GM12878 (cell line): ENCODE measurements around the gene CALN1. TPM values are rescaled to one million over a fixed set of nuclear protein-coding genes. Genes with fewer than 3 reads are reported as not detected.

ENCODE experiments used
- ATAC-seq: fragments of 200-7000 bp; cut with Tn5 transposase; 3 replicates; pipeline ENCODE4 v1.9.1; 2020; ENCODE audit warnings: mild to moderate bottlenecking, moderate library complexity
- BruUV-seq: library from RNA; stranded (reverse); fragments of 400-500 nt; replicated peaks from 2 replicates; lab custom pipeline; 2021; lab: Mats Ljungman, UMichigan
- CTCF ChIA-PET: fragments of 300-600 bp; sonication (Branson Sonifier 250); formaldehyde crosslinking; extraction: SDS; loops from one replicate; lab custom pipeline; 2021; ENCODE audit warnings: inconsistent platforms; lab: Yijun Ruan, JAX
- POLR2A ChIA-PET: fragments of 350-600 bp; formaldehyde crosslinking; extraction: SDS; loops from one replicate; lab custom pipeline; 2021; ENCODE audit warnings: inconsistent platforms; lab: Charles Lee
- RAD21 ChIA-PET: fragments of 300-600 bp; sonication (Branson Sonifier 250); formaldehyde crosslinking; loops from one replicate; lab custom pipeline; 2023; ENCODE audit warnings: antibody characterized with exemption; ENCODE audit not compliant: unreplicated experiment; lab: Charles Lee
- SMC1A ChIA-PET: fragments of 300-600 bp; sonication (Branson Sonifier 250); formaldehyde crosslinking; loops from one replicate; lab custom pipeline; 2023; ENCODE audit not compliant: unreplicated experiment, uncharacterized antibody; lab: Charles Lee
- DNase-seq: peaks from one replicate; pipeline ENCODE4 v3.0.0-alpha.2; 2011; ENCODE audit warnings: low read depth, low spot score
- FAIRE-seq: peaks from 3 replicates; lab custom pipeline; 2011; peaks lifted over from hg19 to GRCh38; lab: Jason Lieb, UNC
- H2AFZ ChIP-seq: 2 replicates; pipeline ENCODE4 v1.6.0; 2011; ENCODE audit warnings: low read depth, low read length, control low read depth; ENCODE audit not compliant: control insufficient read depth
- H3K27ac ChIP-seq: 2 replicates; pipeline ENCODE4 v1.5.1; 2011; ENCODE audit warnings: control low read depth; ENCODE audit not compliant: control insufficient read depth, insufficient read depth
- H3K27me3 ChIP-seq, 2 experiments: replicated peaks in 1 of 2; 2 replicates each; pipeline versions ENCODE4 v1.6.0 to v1.6.1; 2011; ENCODE audit warnings: low read length in 1 of 2; ENCODE audit not compliant: control insufficient read depth in 2 of 2, insufficient read depth in 2 of 2
- H3K36me3 ChIP-seq, 2 experiments: 2 replicates each; pipeline ENCODE4 v1.5.1; 2011; ENCODE audit warnings: low read length in 1 of 2; ENCODE audit not compliant: control insufficient read depth in 2 of 2, insufficient read depth in 2 of 2
- H3K4me1 ChIP-seq: 2 replicates; pipeline ENCODE4 v1.6.1; 2011; ENCODE audit warnings: mild to moderate bottlenecking, low read length, moderate library complexity, mixed read lengths; ENCODE audit not compliant: control insufficient read depth, insufficient read depth
- H3K4me2 ChIP-seq: 2 replicates; pipeline ENCODE4 v1.6.0; 2011; ENCODE audit warnings: control low read depth; ENCODE audit not compliant: control insufficient read depth, insufficient read depth
- H3K4me3 ChIP-seq: fragments of 200-600 bp; sonication (generic); 2 replicates; pipeline ENCODE4 v1.5.1; 2016
- H3K79me2 ChIP-seq: 2 replicates; pipeline ENCODE4 v1.6.0; 2011; ENCODE audit warnings: low read length; ENCODE audit not compliant: control insufficient read depth, insufficient read depth
- H3K9ac ChIP-seq: 2 replicates; pipeline ENCODE4 v1.8.0; 2011; ENCODE audit warnings: low read length, control low read depth, mixed read lengths; ENCODE audit not compliant: control insufficient read depth, insufficient read depth
- H3K9me3 ChIP-seq: replicated peaks from 3 replicates; pipeline ENCODE4 v1.5.1; 2011; ENCODE audit warnings: mild to moderate bottlenecking, low read length; ENCODE audit not compliant: control insufficient read depth, insufficient read depth
- H4K20me1 ChIP-seq: 2 replicates; pipeline ENCODE4 v1.6.0; 2011; ENCODE audit not compliant: control insufficient read depth, insufficient read depth
- ASH2L ChIP-seq: fragments of 300-600, 200-600 bp; sonication (generic); IDR thresholded peaks from 2 replicates; pipeline ENCODE4 v1.6.1; 2017; ENCODE audit warnings: low read depth, mild to moderate bottlenecking, borderline replicate concordance
- BACH1 ChIP-seq: fragments of 450-650 bp; IDR thresholded peaks from 2 replicates; pipeline ENCODE4 v1.6.1; 2017; ENCODE audit warnings: mild to moderate bottlenecking, borderline replicate concordance
- RAD51 ChIP-seq: fragments of 450-650 bp; IDR thresholded peaks from 2 replicates; pipeline ENCODE4 v1.6.1; 2016; ENCODE audit warnings: moderate library complexity, mild to moderate bottlenecking, inconsistent platforms
- RB1 ChIP-seq: fragments of 450-650 bp; formaldehyde crosslinking; IDR thresholded peaks from 2 replicates; pipeline ENCODE4 v1.6.1; 2017; ENCODE audit warnings: mild to moderate bottlenecking, borderline replicate concordance
- SMARCA5 ChIP-seq: fragments of 450-650 bp; IDR thresholded peaks from 2 replicates; pipeline ENCODE4 v1.6.1; 2017; ENCODE audit warnings: mild to moderate bottlenecking
- SMC3 ChIP-seq: IDR thresholded peaks from 2 replicates; pipeline ENCODE4 v1.6.1; 2011; ENCODE audit warnings: low read length, improper control_type of control experiment, borderline replicate concordance
- STAT1 ChIP-seq: fragments of 450-650 bp; conservative IDR thresholded peaks from 2 replicates; pipeline ENCODE4 v1.6.1; 2014; ENCODE audit warnings: antibody characterized with exemption, mild to moderate bottlenecking
- TARDBP ChIP-seq: IDR thresholded peaks from 2 replicates; pipeline ENCODE4 v1.6.1; 2016; ENCODE audit warnings: borderline replicate concordance
- TCF3 ChIP-seq: IDR thresholded peaks from 2 replicates; pipeline ENCODE4 v1.6.1; 2012; ENCODE audit warnings: low read depth, mild to moderate bottlenecking, low read length, borderline replicate concordance; ENCODE audit not compliant: insufficient read depth
- ZBED1 ChIP-seq: IDR thresholded peaks from 2 replicates; pipeline ENCODE4 v1.6.1; 2016; ENCODE audit warnings: borderline replicate concordance
- ZNF217 ChIP-seq: fragments of 450-650 bp; IDR thresholded peaks from 2 replicates; pipeline ENCODE4 v1.6.1; 2017; ENCODE audit warnings: antibody characterized with exemption, mild to moderate bottlenecking
- ZNF274 ChIP-seq: IDR thresholded peaks from one replicate; pipeline ENCODE4 v1.8.0; 2011; ENCODE audit not compliant: insufficient read length, insufficient read depth
- ZSCAN29 ChIP-seq: fragments of 450-650 bp; IDR thresholded peaks from 2 replicates; pipeline ENCODE4 v1.6.1; 2017; ENCODE audit warnings: mild to moderate bottlenecking, moderate library complexity
- WGBS: methylation state at CpG from one replicate; pipeline ENCODE4 v1.1.6; 2016; ENCODE audit warnings: low lambda C conversion rate; ENCODE audit not compliant: insufficient replicate concordance, insufficient coverage; ENCODE audit errors: missing lambda C conversion rate; 5-methylcytosine and 5-hydroxymethylcytosine counted together
- in situ Hi-C: fragments of 300-500 bp; cut with MboI; formaldehyde crosslinking; loops from 9 replicates; pipeline ENCODE4 v1.14.3; 2018; ENCODE audit warnings: mixed read lengths
- intact Hi-C: fragments of 100-400 bp; cut with micrococcal nuclease; formaldehyde crosslinking; loops from one replicate; pipeline ENCODE4 v1.14.2; 2022; ENCODE audit not compliant: unreplicated experiment
- polyA plus RNA-seq, 11 experiments: library from polyadenylated mRNA; depleted of rRNA in 4 of 11; unstranded in 6 of 11; stranded (reverse) in 5 of 11; fragments of >200 nt; fragmentation: Nextera tagmentation in 4 of 11; fragmentation: Illumina TruSeq in 1 of 11; extraction: Ambion mirVana in 4 of 11; extraction: Trizol in 1 of 11; gene quantifications; 1 replicate in 1 of 11; 2 replicates in 10 of 11; pipeline versions ENCODE4 v1.2.1 to v1.2.3, GENCODE V29; 2011 to 2016; ENCODE audit warnings: inconsistent platforms in 2 of 11, missing spikeins in 2 of 11, low read depth in 1 of 11
- total RNA-seq, 4 experiments: library from RNA; depleted of rRNA in 3 of 4; stranded (reverse); fragments of >200 nt in 3 of 4; fragmentation: Illumina TruSeq in 1 of 4; extraction: Trizol in 1 of 4; gene quantifications; 2 replicates each; pipeline versions ENCODE4 v1.2.1 to v1.2.3, GENCODE V29; 2013 to 2021
- TF ChIP-seq, protein P1 (sequence below): fragments of 450-650 bp; IDR thresholded peaks from 2 replicates; pipeline ENCODE4 v1.6.1; 2017; ENCODE audit warnings: borderline replicate concordance
- TF ChIP-seq, protein P2 (sequence below): IDR thresholded peaks from 2 replicates; pipeline ENCODE4 v1.6.1; 2011; ENCODE audit warnings: borderline replicate concordance, low read depth, mild to moderate bottlenecking, moderate library complexity, low read length; ENCODE audit not compliant: insufficient read depth, poor library complexity, severe bottlenecking
- TF ChIP-seq, protein P3 (sequence below): fragments of 450-650 bp; IDR thresholded peaks from 2 replicates; pipeline ENCODE4 v1.6.1; 2018; ENCODE audit warnings: mild to moderate bottlenecking, low read depth, moderate library complexity; ENCODE audit not compliant: partially characterized antibody
- TF ChIP-seq, protein P4 (sequence below): IDR thresholded peaks from 2 replicates; pipeline ENCODE4 v1.6.1; 2011; ENCODE audit warnings: low read depth, mild to moderate bottlenecking, low read length, moderate library complexity, borderline replicate concordance; ENCODE audit errors: extremely low read depth
- TF ChIP-seq, protein P5 (sequence below): fragments of 450-650 bp; IDR thresholded peaks from 2 replicates; pipeline ENCODE4 v1.6.1; 2017; ENCODE audit warnings: mild to moderate bottlenecking

The CALN1 gene
- total and polyA plus RNA-seq, 10 of the 15 experiments (the other 5 are each of a cell fraction or from before 2014, with no cell fraction given) = 0.48 to 15.3 (median 1.6) TPM

DNA sequence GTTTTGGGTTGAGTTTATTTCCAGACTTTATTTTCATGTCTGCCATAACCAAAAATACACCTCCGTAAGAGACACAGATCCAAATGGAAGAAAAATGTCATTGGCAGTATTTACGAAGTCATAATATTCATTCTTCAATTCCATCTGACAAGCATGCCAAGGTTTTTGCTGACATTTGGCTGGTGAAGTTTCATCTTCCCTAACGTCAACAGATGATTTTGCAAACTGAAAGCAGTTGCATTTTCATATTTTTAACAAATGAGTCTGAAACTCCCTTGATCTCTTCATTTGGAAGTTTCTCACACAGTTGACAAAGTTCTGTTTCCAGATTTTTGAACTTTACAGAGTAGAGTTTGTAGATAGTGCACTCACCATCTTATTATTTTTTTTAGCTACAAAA, 114.5 kb downstream of the CALN1 start:
- 17% methylated on average over 3 of the region's 3 CpGs for WGBS
- in situ Hi-C loops = no loop called here
- Histone ChIP-seq H3K79me2 (no peaks in the 10 kb centered on the region), H3K36me3 (no peaks in the 10 kb centered on the region), H3K9ac (no peak overlapping the region), H3K9me3 (no peaks in the 10 kb centered on the region), H3K4me1 (no peaks in the 10 kb centered on the region), H3K4me3 (no peak overlapping the region), H3K27me3 (no peaks in the 10 kb centered on the region), H4K20me1 (no peaks in the 10 kb centered on the region), H3K4me2 (no peak overlapping the region), H2AFZ (no peak overlapping the region), H3K27ac (no peak overlapping the region)
- POLR2A ChIA-PET = no interaction called here
- BruUV-seq = no TSS peak
- intact Hi-C loops = no loop called here
- SMC1A ChIA-PET = no interaction called here
- no peak for FAIRE-seq
- DNase-seq = no peak
- CTCF ChIA-PET = no interaction called here
- TF ChIP-seq, protein P1, sequence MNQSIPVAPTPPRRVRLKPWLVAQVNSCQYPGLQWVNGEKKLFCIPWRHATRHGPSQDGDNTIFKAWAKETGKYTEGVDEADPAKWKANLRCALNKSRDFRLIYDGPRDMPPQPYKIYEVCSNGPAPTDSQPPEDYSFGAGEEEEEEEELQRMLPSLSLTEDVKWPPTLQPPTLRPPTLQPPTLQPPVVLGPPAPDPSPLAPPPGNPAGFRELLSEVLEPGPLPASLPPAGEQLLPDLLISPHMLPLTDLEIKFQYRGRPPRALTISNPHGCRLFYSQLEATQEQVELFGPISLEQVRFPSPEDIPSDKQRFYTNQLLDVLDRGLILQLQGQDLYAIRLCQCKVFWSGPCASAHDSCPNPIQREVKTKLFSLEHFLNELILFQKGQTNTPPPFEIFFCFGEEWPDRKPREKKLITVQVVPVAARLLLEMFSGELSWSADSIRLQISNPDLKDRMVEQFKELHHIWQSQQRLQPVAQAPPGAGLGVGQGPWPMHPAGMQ = no peak
- TF ChIP-seq, protein P2, sequence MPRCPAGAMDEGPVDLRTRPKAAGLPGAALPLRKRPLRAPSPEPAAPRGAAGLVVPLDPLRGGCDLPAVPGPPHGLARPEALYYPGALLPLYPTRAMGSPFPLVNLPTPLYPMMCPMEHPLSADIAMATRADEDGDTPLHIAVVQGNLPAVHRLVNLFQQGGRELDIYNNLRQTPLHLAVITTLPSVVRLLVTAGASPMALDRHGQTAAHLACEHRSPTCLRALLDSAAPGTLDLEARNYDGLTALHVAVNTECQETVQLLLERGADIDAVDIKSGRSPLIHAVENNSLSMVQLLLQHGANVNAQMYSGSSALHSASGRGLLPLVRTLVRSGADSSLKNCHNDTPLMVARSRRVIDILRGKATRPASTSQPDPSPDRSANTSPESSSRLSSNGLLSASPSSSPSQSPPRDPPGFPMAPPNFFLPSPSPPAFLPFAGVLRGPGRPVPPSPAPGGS = no peak
- TF ChIP-seq TARDBP (no peak), ZNF274 (no peak), SMARCA5 (no peak), STAT1 (no peak), RAD51 (no peak), SMC3 (no peak), ASH2L (no peak), ZSCAN29 (no peak), TCF3 (no peak), BACH1 (no peak), ZNF217 (no peak), RB1 (no peak), ZBED1 (no peak)
- TF ChIP-seq, protein P3, sequence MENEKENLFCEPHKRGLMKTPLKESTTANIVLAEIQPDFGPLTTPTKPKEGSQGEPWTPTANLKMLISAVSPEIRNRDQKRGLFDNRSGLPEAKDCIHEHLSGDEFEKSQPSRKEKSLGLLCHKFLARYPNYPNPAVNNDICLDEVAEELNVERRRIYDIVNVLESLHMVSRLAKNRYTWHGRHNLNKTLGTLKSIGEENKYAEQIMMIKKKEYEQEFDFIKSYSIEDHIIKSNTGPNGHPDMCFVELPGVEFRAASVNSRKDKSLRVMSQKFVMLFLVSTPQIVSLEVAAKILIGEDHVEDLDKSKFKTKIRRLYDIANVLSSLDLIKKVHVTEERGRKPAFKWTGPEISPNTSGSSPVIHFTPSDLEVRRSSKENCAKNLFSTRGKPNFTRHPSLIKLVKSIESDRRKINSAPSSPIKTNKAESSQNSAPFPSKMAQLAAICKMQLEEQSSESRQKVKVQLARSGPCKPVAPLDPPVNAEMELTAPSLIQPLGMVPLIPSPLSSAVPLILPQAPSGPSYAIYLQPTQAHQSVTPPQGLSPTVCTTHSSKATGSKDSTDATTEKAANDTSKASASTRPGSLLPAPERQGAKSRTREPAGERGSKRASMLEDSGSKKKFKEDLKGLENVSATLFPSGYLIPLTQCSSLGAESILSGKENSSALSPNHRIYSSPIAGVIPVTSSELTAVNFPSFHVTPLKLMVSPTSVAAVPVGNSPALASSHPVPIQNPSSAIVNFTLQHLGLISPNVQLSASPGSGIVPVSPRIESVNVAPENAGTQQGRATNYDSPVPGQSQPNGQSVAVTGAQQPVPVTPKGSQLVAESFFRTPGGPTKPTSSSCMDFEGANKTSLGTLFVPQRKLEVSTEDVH = no peak
- TF ChIP-seq, protein P4, sequence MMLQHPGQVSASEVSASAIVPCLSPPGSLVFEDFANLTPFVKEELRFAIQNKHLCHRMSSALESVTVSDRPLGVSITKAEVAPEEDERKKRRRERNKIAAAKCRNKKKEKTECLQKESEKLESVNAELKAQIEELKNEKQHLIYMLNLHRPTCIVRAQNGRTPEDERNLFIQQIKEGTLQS = no peak
- TF ChIP-seq, protein P5, sequence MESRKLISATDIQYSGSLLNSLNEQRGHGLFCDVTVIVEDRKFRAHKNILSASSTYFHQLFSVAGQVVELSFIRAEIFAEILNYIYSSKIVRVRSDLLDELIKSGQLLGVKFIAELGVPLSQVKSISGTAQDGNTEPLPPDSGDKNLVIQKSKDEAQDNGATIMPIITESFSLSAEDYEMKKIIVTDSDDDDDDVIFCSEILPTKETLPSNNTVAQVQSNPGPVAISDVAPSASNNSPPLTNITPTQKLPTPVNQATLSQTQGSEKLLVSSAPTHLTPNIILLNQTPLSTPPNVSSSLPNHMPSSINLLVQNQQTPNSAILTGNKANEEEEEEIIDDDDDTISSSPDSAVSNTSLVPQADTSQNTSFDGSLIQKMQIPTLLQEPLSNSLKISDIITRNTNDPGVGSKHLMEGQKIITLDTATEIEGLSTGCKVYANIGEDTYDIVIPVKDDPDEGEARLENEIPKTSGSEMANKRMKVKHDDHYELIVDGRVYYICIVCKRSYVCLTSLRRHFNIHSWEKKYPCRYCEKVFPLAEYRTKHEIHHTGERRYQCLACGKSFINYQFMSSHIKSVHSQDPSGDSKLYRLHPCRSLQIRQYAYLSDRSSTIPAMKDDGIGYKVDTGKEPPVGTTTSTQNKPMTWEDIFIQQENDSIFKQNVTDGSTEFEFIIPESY = no peak
- RAD21 ChIA-PET = no interaction called here
- ATAC-seq = no peak
